Skin epidermis (tissue), 12 donors: ENCODE results near the gene RAPGEF3.

Experiments
- H3K27ac ChIP-seq, 21 experiments: fragments of 200-600 bp; sonication (generic) in 11 of 21; one replicate each; pipeline ENCODE4 v1.5.0; 2020; ENCODE audit warnings: mild to moderate bottlenecking in 3 of 21, inconsistent platforms in 2 of 21, moderate library complexity in 2 of 21
- H3K4me3 ChIP-seq, 7 experiments: fragments of 200-600 bp; sonication (generic) in 2 of 7; one replicate each; pipeline ENCODE4 v1.5.0; 2020; ENCODE audit warnings: inconsistent platforms in 2 of 7, mild to moderate bottlenecking in 2 of 7, moderate library complexity in 1 of 7

RAPGEF3 gene, protein sequence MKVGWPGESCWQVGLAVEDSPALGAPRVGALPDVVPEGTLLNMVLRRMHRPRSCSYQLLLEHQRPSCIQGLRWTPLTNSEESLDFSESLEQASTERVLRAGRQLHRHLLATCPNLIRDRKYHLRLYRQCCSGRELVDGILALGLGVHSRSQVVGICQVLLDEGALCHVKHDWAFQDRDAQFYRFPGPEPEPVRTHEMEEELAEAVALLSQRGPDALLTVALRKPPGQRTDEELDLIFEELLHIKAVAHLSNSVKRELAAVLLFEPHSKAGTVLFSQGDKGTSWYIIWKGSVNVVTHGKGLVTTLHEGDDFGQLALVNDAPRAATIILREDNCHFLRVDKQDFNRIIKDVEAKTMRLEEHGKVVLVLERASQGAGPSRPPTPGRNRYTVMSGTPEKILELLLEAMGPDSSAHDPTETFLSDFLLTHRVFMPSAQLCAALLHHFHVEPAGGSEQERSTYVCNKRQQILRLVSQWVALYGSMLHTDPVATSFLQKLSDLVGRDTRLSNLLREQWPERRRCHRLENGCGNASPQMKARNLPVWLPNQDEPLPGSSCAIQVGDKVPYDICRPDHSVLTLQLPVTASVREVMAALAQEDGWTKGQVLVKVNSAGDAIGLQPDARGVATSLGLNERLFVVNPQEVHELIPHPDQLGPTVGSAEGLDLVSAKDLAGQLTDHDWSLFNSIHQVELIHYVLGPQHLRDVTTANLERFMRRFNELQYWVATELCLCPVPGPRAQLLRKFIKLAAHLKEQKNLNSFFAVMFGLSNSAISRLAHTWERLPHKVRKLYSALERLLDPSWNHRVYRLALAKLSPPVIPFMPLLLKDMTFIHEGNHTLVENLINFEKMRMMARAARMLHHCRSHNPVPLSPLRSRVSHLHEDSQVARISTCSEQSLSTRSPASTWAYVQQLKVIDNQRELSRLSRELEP

GRCh38 chr12:47758834-47759690 is at the start of gene RAPGEF3:
Gene RAPGEF3 (minus strand): TSS chr12:47758880. CDS start chr12:47758556, 324 bp downstream.
- H3K27ac ChIP-seq: peak within 1 kb of the TSS in 20 of 21 experiments; percentile 37 to 91 (median 78)
- H3K4me3 ChIP-seq: peak within 1 kb of the TSS; percentile 42 to 55 (median 49)

DNA sequence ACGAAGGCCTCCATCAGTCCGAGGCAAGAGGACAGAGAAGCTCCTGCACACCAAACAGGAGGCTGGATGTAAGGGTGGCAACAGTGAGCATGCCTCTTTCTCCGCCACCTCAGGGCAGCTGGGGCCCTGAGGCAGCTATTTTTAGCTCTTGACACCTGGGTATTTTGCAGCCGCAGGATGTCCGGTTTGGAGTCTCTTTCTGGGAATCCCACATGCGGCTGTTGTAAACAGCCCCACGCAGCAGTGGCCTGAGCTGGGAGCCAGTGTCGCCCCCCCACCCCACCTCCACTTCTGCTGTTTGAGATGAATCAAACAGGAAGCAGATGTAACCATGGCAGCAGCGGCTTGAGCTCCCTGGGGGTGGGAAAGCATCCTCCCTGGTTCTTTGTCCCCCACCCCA is 49.4 kb upstream of the RAPGEF3 start:
- H3K4me3 ChIP-seq: no peak overlapping the region
- peak overlapping the region in 20 of 21 experiments; percentile 47 to 99 (median 90) for H3K27ac ChIP-seq

- Histone ChIP-seq H3K4me3 (no peak overlapping the region), H3K27ac (peak overlapping the region in 19 of 21 experiments; percentile 2 to 99 (median 88))
These were observed 48.7 kb upstream of the RAPGEF3 start for GRCh38 chr12:47807338-47807737.

DNA sequence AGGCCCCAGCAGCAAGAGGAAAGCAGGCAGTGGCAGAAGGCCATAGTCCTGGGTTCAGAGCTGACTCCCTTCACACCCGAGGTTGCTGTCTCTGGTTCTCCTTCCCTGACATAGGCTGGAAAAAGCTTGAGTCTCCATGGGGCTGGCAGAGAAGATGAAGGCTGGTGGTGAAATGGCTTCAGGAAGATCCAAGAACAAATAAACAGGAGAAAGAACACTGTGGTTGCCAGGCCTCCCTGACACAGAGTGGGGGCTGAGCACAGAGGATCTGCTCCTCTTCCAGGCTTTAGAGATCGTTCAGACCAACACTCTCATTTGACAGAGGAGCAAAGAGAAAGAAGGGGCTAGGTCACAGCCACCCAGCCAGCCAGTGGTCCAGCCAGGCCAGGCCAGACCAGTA is 46.7 kb upstream of the RAPGEF3 start:
- Histone ChIP-seq H3K4me3 (no peak overlapping the region), H3K27ac (peak overlapping the region in 11 of 21 experiments; percentile 21 to 97 (median 65))

DNA sequence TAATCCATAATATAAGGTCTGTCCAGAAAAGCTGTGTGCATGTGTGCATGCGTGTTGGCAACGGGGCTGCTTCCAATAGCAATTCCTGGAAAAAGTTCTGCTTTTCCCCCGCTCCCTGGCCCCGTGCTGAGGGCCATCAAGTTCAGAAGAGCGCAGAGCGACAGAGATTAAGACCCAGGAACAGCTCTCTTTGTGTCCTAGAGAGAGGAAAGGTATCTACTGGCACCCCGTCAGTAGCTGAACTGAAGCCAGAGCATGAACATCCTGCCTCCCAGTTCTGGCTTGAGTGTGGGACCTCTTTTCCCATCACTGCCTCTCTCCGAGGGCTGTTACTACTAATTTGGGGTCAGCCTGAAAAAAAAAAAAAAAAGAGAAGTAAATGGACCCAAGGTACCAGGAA is 45.5 kb upstream of the RAPGEF3 start:
- peak overlapping the region in 9 of 21 experiments; percentile 31 to 97 (median 72) for H3K27ac ChIP-seq

DNA sequence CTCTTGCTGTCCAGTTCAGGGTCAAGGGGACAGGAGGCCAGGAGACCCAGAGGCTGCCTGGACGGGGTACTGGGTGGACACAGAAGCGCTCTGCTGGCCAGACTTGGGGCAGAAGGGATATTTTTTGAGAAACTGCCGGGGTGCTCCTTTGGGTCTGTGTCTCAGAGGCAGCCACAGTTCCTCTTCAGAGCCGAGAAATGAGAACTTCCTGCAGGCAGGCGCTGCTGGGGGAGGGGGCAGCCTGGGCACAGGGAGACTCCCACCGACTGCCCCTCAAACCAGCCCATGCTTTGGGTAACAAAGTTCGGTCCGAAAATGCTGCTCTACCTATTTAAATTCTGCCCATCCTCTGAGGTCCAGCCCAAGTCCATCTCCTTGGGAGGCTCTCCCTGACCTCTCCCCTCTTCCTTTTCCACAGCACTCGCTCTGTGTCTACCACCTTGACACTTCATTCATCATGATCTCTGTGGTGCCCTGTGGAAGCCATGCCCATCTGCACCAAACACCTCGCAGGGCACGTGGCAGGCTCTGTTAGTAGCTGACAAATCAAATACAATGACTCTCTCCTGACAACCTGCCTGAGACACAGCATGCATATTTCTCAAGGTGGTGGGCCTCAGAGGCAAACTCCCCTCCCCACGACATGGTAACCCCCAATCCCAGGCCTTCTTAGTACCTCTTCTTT is 44.7 kb upstream of the RAPGEF3 start:
- Histone ChIP-seq H3K4me3 (no peak overlapping the region), H3K27ac (peak overlapping the region in 19 of 21 experiments; percentile 6 to 84 (median 72))

More for the DNA sequence above, 45.5 kb upstream of the RAPGEF3 start:
- no peak overlapping the region for H3K4me3 ChIP-seq

GRCh38 chr12:47802312-47802711 is 43.6 kb upstream of the RAPGEF3 start:
- Histone ChIP-seq H3K27ac (peak overlapping the region in 20 of 21 experiments; percentile 6 to 84 (median 70)), H3K4me3 (no peak overlapping the region)

DNA sequence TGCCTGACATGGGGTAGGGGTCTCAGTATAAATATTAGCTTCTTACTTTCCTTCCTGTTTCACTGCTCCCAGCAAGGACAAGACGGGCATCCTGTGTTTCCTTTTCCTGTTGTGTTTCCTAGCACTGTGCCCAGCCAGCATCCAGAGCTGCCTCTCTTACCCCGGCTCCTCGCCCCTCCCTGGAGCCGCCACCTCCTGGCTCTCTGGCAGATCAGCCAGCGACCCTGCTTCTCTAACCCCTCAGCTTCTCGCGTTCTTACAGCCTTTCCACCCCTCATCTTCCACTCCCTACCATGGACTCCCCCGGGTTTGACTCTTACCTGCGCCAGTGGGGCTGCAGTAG is 43.2 kb upstream of the RAPGEF3 start:
- Histone ChIP-seq H3K27ac (peak overlapping the region in 20 of 21 experiments; percentile 6 to 84 (median 70)), H3K4me3 (no peak overlapping the region)

GRCh38 chr12:47801170-47801903 is 42.7 kb upstream of the RAPGEF3 start:
- H3K27ac ChIP-seq: peak overlapping the region in 16 of 21 experiments; percentile 6 to 84 (median 70)
- H3K4me3 ChIP-seq: no peak overlapping the region

DNA sequence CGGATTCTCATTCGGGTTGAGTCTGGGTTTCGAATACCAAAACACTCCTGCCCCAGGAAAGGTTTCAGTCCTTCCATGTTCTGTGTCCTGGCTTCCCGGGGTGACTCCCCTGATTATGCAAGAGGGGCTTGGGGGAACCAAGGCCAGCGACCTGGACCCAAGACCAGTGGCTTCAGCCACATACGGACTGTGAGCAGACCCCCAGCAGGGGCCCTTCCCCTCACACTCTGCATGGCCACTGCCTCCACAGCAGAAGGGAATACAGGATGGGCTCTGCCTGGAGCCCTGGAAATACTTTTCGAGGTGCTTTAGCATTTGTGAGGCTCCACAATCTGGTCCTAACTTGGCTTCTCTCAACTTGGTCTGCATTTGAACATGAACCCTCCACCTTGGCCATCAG is 41.9 kb upstream of the RAPGEF3 start:
- no peak overlapping the region for H3K4me3 ChIP-seq
- H3K27ac ChIP-seq: peak overlapping the region in 7 of 21 experiments; percentile 44 to 84 (median 55)

DNA sequence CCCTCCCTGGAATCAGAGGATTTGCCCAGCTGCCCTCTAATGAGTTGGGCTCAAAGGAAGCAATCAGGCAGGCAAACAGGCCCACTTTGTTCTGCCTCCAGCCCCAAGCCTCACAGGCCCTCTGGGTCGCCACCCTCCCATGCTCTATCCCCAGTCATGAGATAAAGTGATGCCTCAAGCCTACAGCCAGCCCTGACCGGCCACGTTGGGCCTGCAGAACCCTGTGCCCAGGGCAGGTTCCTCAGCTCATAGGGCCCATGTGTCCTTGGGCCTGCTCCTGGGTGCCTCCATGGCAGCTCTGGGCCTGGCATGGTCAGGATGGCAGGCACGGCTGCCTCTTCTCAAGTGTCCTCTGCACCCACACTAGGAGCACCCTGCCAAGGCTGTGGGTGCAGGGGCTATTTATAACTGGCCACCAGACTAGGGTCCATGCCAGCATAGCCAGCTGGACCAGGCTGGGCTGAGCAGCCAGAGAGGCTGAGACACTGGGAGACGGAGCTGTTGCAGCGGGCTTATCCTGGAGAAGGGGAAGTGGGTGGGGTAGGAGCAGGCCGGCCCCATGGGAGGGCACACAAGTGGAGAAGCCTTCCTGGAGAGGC is 40.8 kb upstream of the RAPGEF3 start:
- no peak overlapping the region for H3K4me3 ChIP-seq
- peak overlapping the region in 13 of 21 experiments; percentile 2 to 84 (median 29) for H3K27ac ChIP-seq

DNA sequence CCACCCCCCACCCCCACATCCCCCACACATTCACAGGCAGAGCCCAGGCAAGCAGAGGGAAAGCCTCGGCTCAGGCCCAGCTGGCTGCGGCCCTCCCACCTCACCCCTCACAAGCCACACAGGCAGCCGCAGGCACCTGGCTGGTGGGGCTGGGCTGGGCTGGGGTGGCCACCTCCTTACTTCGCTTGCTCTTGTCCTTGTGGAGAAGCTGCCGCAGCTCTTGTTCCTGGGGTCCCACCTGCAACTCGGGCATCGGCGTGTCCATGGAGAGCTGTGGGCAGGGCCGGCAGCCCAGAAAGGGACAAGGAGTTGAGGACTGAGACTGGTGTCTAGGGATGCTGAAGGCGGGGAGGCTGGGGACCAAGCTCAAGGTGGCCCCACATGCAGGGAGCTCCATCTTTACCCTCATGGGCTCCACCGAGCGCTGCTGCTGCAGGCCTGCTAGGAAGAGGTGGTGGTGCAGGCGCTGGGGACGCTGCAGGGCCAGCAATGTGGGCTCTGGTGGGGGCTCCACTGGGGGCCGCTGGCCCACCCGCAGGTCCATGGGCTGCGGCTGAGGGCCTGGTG is 39.8 kb upstream of the RAPGEF3 start:
- Histone ChIP-seq H3K4me3 (no peak overlapping the region), H3K27ac (peak overlapping the region in 6 of 21 experiments; percentile 23 to 55 (median 42))

GRCh38 chr12:47797441-47797840 is 38.8 kb upstream of the RAPGEF3 start:
- Histone ChIP-seq H3K27ac (peak overlapping the region in 2 of 21 experiments; percentile 17 to 26), H3K4me3 (no peak overlapping the region)

DNA sequence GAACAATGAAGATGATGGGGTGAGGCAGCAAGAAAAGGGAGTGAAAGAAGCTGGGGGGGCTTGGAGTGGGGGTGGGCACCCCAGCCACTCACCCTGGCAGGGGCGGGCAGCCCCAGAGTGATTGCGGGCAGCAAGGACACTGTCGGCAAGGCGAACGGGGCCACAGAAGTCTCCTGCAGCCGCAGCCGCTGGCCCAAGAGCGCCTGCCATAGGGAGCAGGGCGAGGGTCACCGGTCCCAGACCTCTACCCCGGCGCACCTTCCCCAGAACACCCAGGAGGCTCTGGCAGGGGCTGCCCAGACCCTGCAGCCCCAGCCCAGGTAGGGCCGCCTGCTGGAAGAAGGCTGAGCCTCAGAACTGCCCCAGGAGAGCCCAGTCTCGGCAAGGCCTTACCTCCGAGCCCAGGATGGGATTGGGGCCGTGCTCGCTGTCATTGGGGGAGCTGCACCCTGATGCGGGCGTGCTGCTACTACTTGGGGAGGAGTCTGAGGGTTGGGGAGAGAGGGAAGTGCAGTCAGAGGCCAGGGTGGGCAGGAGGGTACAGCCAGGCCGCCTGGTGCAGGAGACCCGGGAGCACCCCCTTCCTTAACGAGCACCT is 37.2 kb upstream of the RAPGEF3 start:
- H3K27ac ChIP-seq: no peak overlapping the region

GRCh38 chr12:47795121-47795813 is 36.6 kb upstream of the RAPGEF3 start:
- peak overlapping the region in 2 of 21 experiments; percentile 20 to 47 for H3K27ac ChIP-seq
- no peak overlapping the region for H3K4me3 ChIP-seq

More for the DNA sequence above, 37.2 kb upstream of the RAPGEF3 start:
- no peak overlapping the region for H3K4me3 ChIP-seq

- Histone ChIP-seq H3K27ac (peak overlapping the region in 2 of 21 experiments; percentile 35 to 47), H3K4me3 (no peak overlapping the region)
These were observed 36.0 kb upstream of the RAPGEF3 start for GRCh38 chr12:47794679-47795078.
